Prostate gland (tissue), 2 donors: ENCODE measurements around the gene RPL35.

Experiments
- POLR2A ChIP-seq: fragments of 450-650 bp; IDR thresholded peaks from one replicate; pipeline ENCODE4 v1.6.1; 2016; ENCODE audit warnings: antibody characterized with exemption, mild to moderate bottlenecking
- TF ChIP-seq, protein P1 (sequence below), 4 experiments: fragments of 200-600 bp in 2 of 4; fragments of 450-650 bp in 2 of 4; sonication (generic) in 2 of 4; IDR thresholded peaks; 1 replicate in 3 of 4; 2 replicates in 1 of 4; pipeline ENCODE4 v1.5.1; 2016 to 2019; ENCODE audit warnings: antibody characterized with exemption in 4 of 4, mild to moderate bottlenecking in 2 of 4, moderate library complexity in 2 of 4

DNA sequence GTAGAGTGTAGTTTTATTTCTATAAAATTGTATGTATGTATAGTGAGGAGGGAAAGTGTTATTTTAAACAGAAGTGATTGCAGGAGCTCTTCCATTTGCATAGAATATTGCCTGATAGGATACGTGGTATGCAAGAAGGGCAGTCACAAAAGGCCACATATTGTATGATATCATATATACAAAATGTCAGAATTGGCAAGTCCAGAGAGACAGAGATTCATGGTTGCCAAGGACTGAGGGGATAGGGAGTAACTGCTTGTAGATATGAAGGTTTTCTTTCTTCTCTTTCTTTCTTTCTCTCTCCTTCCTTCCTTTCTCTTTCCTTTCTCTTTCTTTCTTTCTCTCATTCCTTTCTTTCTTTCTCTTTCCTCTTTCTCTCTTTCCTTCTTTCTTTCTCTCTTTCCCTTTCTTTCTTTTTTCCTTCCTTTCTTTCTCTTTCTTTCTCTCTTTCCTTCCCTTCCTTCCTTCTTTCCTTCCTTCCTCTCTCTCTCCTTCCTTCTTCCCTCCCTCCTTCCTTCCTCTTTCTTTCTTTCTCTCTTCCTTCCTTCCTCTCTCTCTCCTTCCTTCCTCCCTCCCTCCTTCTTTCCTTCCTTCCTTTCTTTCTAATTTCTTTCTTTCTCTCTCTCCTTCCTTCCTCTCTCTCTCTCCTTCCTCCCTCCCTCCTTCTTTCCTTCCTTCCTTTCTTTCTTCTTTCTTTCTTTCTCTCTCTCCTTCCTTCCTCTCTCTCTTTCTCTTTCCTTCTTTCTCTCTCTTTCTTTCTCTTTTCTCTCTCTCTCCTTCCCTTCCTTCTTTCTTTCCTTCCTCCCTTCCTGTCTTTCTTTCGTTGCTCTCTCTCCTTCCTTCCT lies 33.0 kb downstream of the RPL35 start:
- TF ChIP-seq, protein P1, sequence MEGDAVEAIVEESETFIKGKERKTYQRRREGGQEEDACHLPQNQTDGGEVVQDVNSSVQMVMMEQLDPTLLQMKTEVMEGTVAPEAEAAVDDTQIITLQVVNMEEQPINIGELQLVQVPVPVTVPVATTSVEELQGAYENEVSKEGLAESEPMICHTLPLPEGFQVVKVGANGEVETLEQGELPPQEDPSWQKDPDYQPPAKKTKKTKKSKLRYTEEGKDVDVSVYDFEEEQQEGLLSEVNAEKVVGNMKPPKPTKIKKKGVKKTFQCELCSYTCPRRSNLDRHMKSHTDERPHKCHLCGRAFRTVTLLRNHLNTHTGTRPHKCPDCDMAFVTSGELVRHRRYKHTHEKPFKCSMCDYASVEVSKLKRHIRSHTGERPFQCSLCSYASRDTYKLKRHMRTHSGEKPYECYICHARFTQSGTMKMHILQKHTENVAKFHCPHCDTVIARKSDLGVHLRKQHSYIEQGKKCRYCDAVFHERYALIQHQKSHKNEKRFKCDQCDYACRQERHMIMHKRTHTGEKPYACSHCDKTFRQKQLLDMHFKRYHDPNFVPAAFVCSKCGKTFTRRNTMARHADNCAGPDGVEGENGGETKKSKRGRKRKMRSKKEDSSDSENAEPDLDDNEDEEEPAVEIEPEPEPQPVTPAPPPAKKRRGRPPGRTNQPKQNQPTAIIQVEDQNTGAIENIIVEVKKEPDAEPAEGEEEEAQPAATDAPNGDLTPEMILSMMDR (IDR thresholded peaks at IDR 0.05): no peak
- no peak for TF ChIP-seq POLR2A
